MM.1S (cell line): ENCODE measurements around the gene PGBD4.

Source experiments
- DNase-seq: peaks from one replicate; pipeline ENCODE4 v3.0.0-alpha.2; 2015
- H2AFZ ChIP-seq: fragments of 300-600 bp; sonication (generic); 2 replicates; pipeline ENCODE4 v1.6.0; 2016; ENCODE audit warnings: antibody characterized with exemption, low read length
- H3F3A ChIP-seq: fragments of 300-600 bp; sonication (generic); 2 replicates; pipeline ENCODE4 v1.6.1; 2016; ENCODE audit warnings: mild to moderate bottlenecking, antibody characterized with exemption, low read length, moderate library complexity, mixed read lengths; ENCODE audit not compliant: insufficient read depth
- H3K27ac ChIP-seq: fragments of 300-600 bp; sonication (generic); 2 replicates; pipeline ENCODE4 v1.5.1; 2016; ENCODE audit warnings: mild to moderate bottlenecking, low read length
- H3K27me3 ChIP-seq: fragments of 300-600 bp; sonication (generic); replicated peaks from 2 replicates; pipeline ENCODE4 v1.6.0; 2016; ENCODE audit warnings: low read length; ENCODE audit not compliant: insufficient read depth
- H3K36me3 ChIP-seq: fragments of 300-600 bp; sonication (generic); replicated peaks from 2 replicates; pipeline ENCODE4 v1.6.1; 2016; ENCODE audit warnings: mild to moderate bottlenecking, low read length, mixed read lengths; ENCODE audit not compliant: insufficient read depth
- H3K4me1 ChIP-seq: fragments of 300-600 bp; sonication (generic); 2 replicates; pipeline ENCODE4 v1.6.1; 2016; ENCODE audit warnings: low read length, mixed read lengths
- H3K4me2 ChIP-seq: fragments of 300-600 bp; sonication (generic); 2 replicates; pipeline ENCODE4 v1.6.0; 2016; ENCODE audit warnings: low read depth, low read length
- H3K4me3 ChIP-seq: fragments of 300-600 bp; sonication (generic); 2 replicates; pipeline ENCODE4 v1.5.1; 2016; ENCODE audit warnings: low read length, mixed read lengths
- H3K79me2 ChIP-seq: fragments of 300-600 bp; sonication (generic); 2 replicates; pipeline ENCODE4 v1.6.1; 2016; ENCODE audit warnings: mixed run types, low read length, mixed read lengths
- H3K9ac ChIP-seq: fragments of 300-600 bp; sonication (generic); 2 replicates; pipeline ENCODE4 v1.6.1; 2016; ENCODE audit warnings: low read length, mixed read lengths
- H3K9me2 ChIP-seq: fragments of 300-600 bp; sonication (generic); replicated peaks from 2 replicates; pipeline ENCODE4 v1.6.1; 2016; ENCODE audit warnings: mild to moderate bottlenecking, low read length, mixed read lengths; ENCODE audit not compliant: insufficient read depth
- H3K9me3 ChIP-seq: fragments of 300-600 bp; sonication (generic); replicated peaks from 2 replicates; pipeline ENCODE4 v1.6.1; 2016; ENCODE audit warnings: mild to moderate bottlenecking, low read length, mixed read lengths; ENCODE audit not compliant: insufficient read depth
- H4K20me1 ChIP-seq: fragments of 300-600 bp; sonication (generic); 2 replicates; pipeline ENCODE4 v1.6.1; 2016; ENCODE audit warnings: mild to moderate bottlenecking, low read length, moderate library complexity, mixed read lengths; ENCODE audit not compliant: insufficient read depth
- CTCF ChIP-seq: fragments of 300-600 bp; sonication (generic); IDR thresholded peaks from 2 replicates; pipeline ENCODE4 v1.5.1; 2016; ENCODE audit warnings: antibody characterized with exemption, low read length, mixed read lengths
- EZH2 ChIP-seq: fragments of 300-600 bp; sonication (generic); optimal IDR thresholded peaks from 2 replicates; pipeline ENCODE3; 2017; ENCODE audit warnings: low read depth, mild to moderate bottlenecking, antibody characterized with exemption, low read length, mixed read lengths
- EZH2phosphoT487 ChIP-seq: fragments of 300-600 bp; sonication (generic); IDR thresholded peaks from 2 replicates; pipeline ENCODE4 v1.6.1; 2018; ENCODE audit warnings: antibody characterized with exemption, low read length

The PGBD4 gene

GRCh38 chr15:34154725-34155204, 52.9 kb downstream of the PGBD4 start:
- Histone ChIP-seq H3F3A (no peaks in the 10 kb centered on the region), H3K79me2 (no peaks in the 10 kb centered on the region), H3K4me3 (no peak overlapping the region), H3K9me3 (no peaks in the 10 kb centered on the region), H3K27ac (no peak overlapping the region), H2AFZ (no peak overlapping the region), H4K20me1 (no peaks in the 10 kb centered on the region), H3K36me3 (0 out of 2 replicates have a peak, but pooled peaks cover 7% of the 10 kb centered on the region), H3K4me1 (0 out of 2 replicates have a peak, but pooled peaks cover 3% of the 10 kb centered on the region), H3K9me2 (no peaks in the 10 kb centered on the region), H3K9ac (no peak overlapping the region), H3K27me3 (no peaks in the 10 kb centered on the region), H3K4me2 (no peak overlapping the region)
- TF ChIP-seq CTCF (no peak), EZH2 (no peak)
- DNase-seq, result no peak

GRCh38 chr15:34155859-34156258, 54.0 kb downstream of the PGBD4 start:
- Histone ChIP-seq H3K79me2 (no peaks in the 10 kb centered on the region), H3K36me3 (peaks cover 9% of the 10 kb centered on the region; the same call in 1 of the 2 replicates), H3K9me3 (no peaks in the 10 kb centered on the region), H3K9me2 (no peaks in the 10 kb centered on the region), H2AFZ (no peak overlapping the region), H3K27ac (no peak overlapping the region), H3F3A (no peaks in the 10 kb centered on the region), H3K4me1 (0 out of 2 replicates have a peak, but pooled peaks cover 3% of the 10 kb centered on the region), H3K27me3 (no peaks in the 10 kb centered on the region), H4K20me1 (no peaks in the 10 kb centered on the region), H3K4me3 (no peak overlapping the region), H3K9ac (no peak overlapping the region), H3K4me2 (no peak overlapping the region)
- no peak for TF ChIP-seq EZH2
- TF ChIP-seq CTCF, result no peak
- no peak for TF ChIP-seq EZH2phosphoT487
- no peak for DNase-seq
